K562 (cell line): ENCODE measurements around the gene CERS4. TPM values are rescaled to one million over a fixed set of nuclear protein-coding genes. Genes with fewer than 3 reads are reported as not detected.
A peak's percentile ranks its signal among the peaks of the same experiment; 100 is the strongest.

Experiments
- ATAC-seq: fragments of 200-7000 bp; cut with Tn5 transposase; 3 replicates; pipeline ENCODE4 v1.9.1; 2020; ENCODE audit warnings: moderate library complexity
- BruUV-seq: library from RNA; stranded (reverse); fragments of 400-500 nt; replicated peaks from 2 replicates; lab custom pipeline; 2021; lab: Mats Ljungman, UMichigan
- CTCF ChIA-PET: fragments of 300-600 bp; formaldehyde crosslinking; extraction: SDS; loops from one replicate; lab custom pipeline; 2021; ENCODE audit warnings: low intra/inter-chr PET ratio; lab: Yijun Ruan, JAX
- POLR2A ChIA-PET: fragments of 300-600, 350-650 bp; sonication (Branson Sonifier 250); formaldehyde crosslinking; extraction: SDS; loops from one replicate; lab custom pipeline; 2021; ENCODE audit warnings: antibody characterized with exemption, inconsistent platforms; lab: Yijun Ruan, JAX
- DNase-seq, 4 experiments: peaks; one replicate each; pipeline versions ENCODE4 v3.0.0 to v3.0.0-alpha.2; 2011 to 2018; ENCODE audit warnings: low spot score in 3 of 4, mixed read lengths in 3 of 4; ENCODE audit errors: extremely low read depth in 1 of 4
- FAIRE-seq: peaks from 2 replicates; lab custom pipeline; 2011; peaks lifted over from hg19 to GRCh38; lab: Jason Lieb, UNC
- H2AFZ ChIP-seq: 2 replicates; pipeline ENCODE4 v1.6.0; 2011; ENCODE audit warnings: low read depth, low read length, control low read depth, inconsistent platforms
- H3K27ac ChIP-seq: fragments of 200-600 bp; 3 replicates; pipeline ENCODE4 v1.8.0; 2011; ENCODE audit warnings: low read depth, mild to moderate bottlenecking, control low read depth, inconsistent platforms, low read length, moderate library complexity, mixed read lengths; ENCODE audit errors: extremely low read depth
- H3K27me3 ChIP-seq, 2 experiments: fragments of 300-600 bp in 1 of 2; 2 replicates in 1 of 2; 3 replicates in 1 of 2; pipeline versions ENCODE4 v1.6.0 to v1.8.0; 2011; ENCODE audit warnings: inconsistent platforms in 2 of 2, low read length in 2 of 2, mild to moderate bottlenecking in 1 of 2, mixed read lengths in 1 of 2, moderate library complexity in 1 of 2; ENCODE audit not compliant: control insufficient read depth in 2 of 2, insufficient read depth in 2 of 2
- H3K36me3 ChIP-seq: fragments of 300-600 bp; 3 replicates; pipeline ENCODE4 v1.8.0; 2011; ENCODE audit warnings: mild to moderate bottlenecking, low read length, inconsistent platforms; ENCODE audit not compliant: control insufficient read depth, insufficient read depth
- H3K4me1 ChIP-seq, 2 experiments: fragments of 200-600 bp in 1 of 2; replicated peaks in 1 of 2; 2 replicates in 1 of 2; 3 replicates in 1 of 2; pipeline versions ENCODE4 v1.5.1 to v1.8.0; 2011; ENCODE audit warnings: inconsistent platforms in 2 of 2, low read length in 2 of 2, mild to moderate bottlenecking in 1 of 2, mixed read lengths in 1 of 2, moderate library complexity in 1 of 2; ENCODE audit not compliant: control insufficient read depth in 2 of 2, insufficient read depth in 2 of 2
- H3K4me2 ChIP-seq: 2 replicates; pipeline ENCODE4 v1.6.1; 2011; ENCODE audit warnings: low read length, control low read depth, inconsistent platforms, mixed read lengths; ENCODE audit not compliant: insufficient read depth
- H3K4me3 ChIP-seq: fragments of 200-600 bp; sonication (generic), shearing (Covaris generic); 2 replicates; pipeline ENCODE4 v1.5.1; 2016; ENCODE audit warnings: control low read depth, inconsistent platforms
- H3K79me2 ChIP-seq: fragments of 200-600 bp; 3 replicates; pipeline ENCODE4 v1.8.0; 2011; ENCODE audit warnings: low read length, inconsistent platforms; ENCODE audit not compliant: control insufficient read depth, insufficient read depth
- H3K9ac ChIP-seq, 2 experiments: 2 replicates each; pipeline versions ENCODE4 v1.6.0 to v1.6.1; 2011; ENCODE audit warnings: low read depth in 2 of 2, low read length in 2 of 2, control low read depth in 1 of 2, inconsistent platforms in 1 of 2, mild to moderate bottlenecking in 1 of 2, mixed read lengths in 1 of 2; ENCODE audit not compliant: insufficient read depth in 1 of 2
- H3K9me1 ChIP-seq: one replicate; pipeline ENCODE4 v1.6.0; 2011; ENCODE audit warnings: inconsistent platforms, mild to moderate bottlenecking, low read length, moderate library complexity; ENCODE audit not compliant: control insufficient read depth, insufficient read depth
- H3K9me3 ChIP-seq: replicated peaks from 2 replicates; pipeline ENCODE4 v1.5.1; 2011; ENCODE audit warnings: low read depth, low read length, inconsistent platforms; ENCODE audit not compliant: control insufficient read depth, insufficient read depth
- H4K20me1 ChIP-seq: replicated peaks from 2 replicates; pipeline ENCODE4 v1.6.1; 2011; ENCODE audit warnings: low read length, inconsistent platforms, mixed read lengths; ENCODE audit not compliant: control insufficient read depth, insufficient read depth
- DACH1 ChIP-seq: fragments of 450-650 bp; IDR thresholded peaks from 2 replicates; pipeline ENCODE4 v1.6.1; 2018; ENCODE audit not compliant: partially characterized antibody
- FOXA1 ChIP-seq: fragments of 450-650 bp; IDR thresholded peaks from 2 replicates; pipeline ENCODE4 v1.6.1; 2016; ENCODE audit warnings: mild to moderate bottlenecking, borderline replicate concordance
- IRF2 ChIP-seq: sonication (generic); formaldehyde crosslinking; IDR thresholded peaks from 2 replicates; pipeline ENCODE4 v1.8.1; 2022; ENCODE audit warnings: mild to moderate bottlenecking, missing genetic modification reagents
- NR1H2 ChIP-seq: sonication (generic); formaldehyde crosslinking; IDR thresholded peaks from 2 replicates; pipeline ENCODE4 v1.4.0; 2020; ENCODE audit warnings: mild to moderate bottlenecking, missing genetic modification reagents
- RBM25 ChIP-seq: fragments of 200-400 bp; formaldehyde crosslinking; IDR thresholded peaks from 2 replicates; pipeline ENCODE4 v1.6.1; 2018; ENCODE audit warnings: low read length, low read depth, moderate library complexity; ENCODE audit not compliant: severe bottlenecking
- SMARCE1 ChIP-seq: fragments of 450-650 bp; IDR thresholded peaks from 2 replicates; pipeline ENCODE4 v1.7.1; 2016; ENCODE audit warnings: mild to moderate bottlenecking
- TAF9B ChIP-seq: fragments of 450-650 bp; IDR thresholded peaks from 2 replicates; pipeline ENCODE4 v1.6.1; 2018; ENCODE audit warnings: mild to moderate bottlenecking; ENCODE audit not compliant: partially characterized antibody
- THRAP3 ChIP-seq: fragments of 450-650 bp; IDR thresholded peaks from 2 replicates; pipeline ENCODE4 v1.6.1; 2016; ENCODE audit warnings: mild to moderate bottlenecking, inconsistent platforms, borderline replicate concordance
- ZC3H4 ChIP-seq: sonication (generic); formaldehyde crosslinking; IDR thresholded peaks from 2 replicates; pipeline ENCODE4 v1.9.0; 2021; ENCODE audit warnings: missing genetic modification reagents, borderline replicate concordance
- ZNF121 ChIP-seq: sonication (generic); formaldehyde crosslinking; conservative IDR thresholded peaks from 2 replicates; pipeline ENCODE4 v1.8.0; 2022; ENCODE audit warnings: missing genetic modification reagents
- ZNF23 ChIP-seq: fragments of 250-450 bp; sonication (Bioruptor Pico); IDR thresholded peaks from 2 replicates; pipeline ENCODE4 v1.4.0; 2020; ENCODE audit warnings: mild to moderate bottlenecking
- WGBS: fragments of 100-300 bp; shearing (Covaris generic); methylation state at CpG from one replicate; pipeline ENCODE4 v1.1.6; 2016; ENCODE audit warnings: low coverage, mixed read lengths; ENCODE audit not compliant: insufficient coverage; ENCODE audit errors: missing lambda C conversion rate; 5-methylcytosine and 5-hydroxymethylcytosine counted together
- in situ Hi-C: fragments of 300-500 bp; cut with MboI; formaldehyde crosslinking; loops from 4 replicates; pipeline ENCODE4 v1.15.0; 2018; ENCODE audit warnings: inconsistent platforms, mixed read lengths
- intact Hi-C: fragments of 100-400 bp; cut with micrococcal nuclease; formaldehyde crosslinking; loops from 2 replicates; pipeline ENCODE4 v1.14.2; 2022
- polyA plus RNA-seq, 8 experiments: library from polyadenylated mRNA; depleted of rRNA in 4 of 8; stranded (reverse) in 5 of 8; unstranded in 3 of 8; fragments of >200 nt; fragmentation: Nextera tagmentation in 2 of 8; fragmentation: Illumina TruSeq in 1 of 8; extraction: Ambion mirVana in 2 of 8; extraction: Trizol in 1 of 8; gene quantifications; 2 replicates each; pipeline versions ENCODE4 v1.2.1 to v1.2.3, GENCODE V29; 2011 to 2014; ENCODE audit warnings: inconsistent platforms in 1 of 8, missing spikeins in 1 of 8
- total RNA-seq, 7 experiments: library from RNA; depleted of rRNA in 6 of 7; stranded (reverse); fragments of >200 nt in 6 of 7; fragmentation: Illumina TruSeq in 2 of 7; extraction: Trizol in 2 of 7; gene quantifications; 2 replicates each; pipeline versions ENCODE4 v1.2.1 to v1.2.3, GENCODE V29; 2011 to 2021; ENCODE audit warnings: low replicate concordance in 1 of 7
- TF ChIP-seq, protein P1 (sequence below): fragments of 250-450 bp; sonication (Bioruptor Pico); IDR thresholded peaks from 2 replicates; pipeline ENCODE4 v1.8.0; 2021; ENCODE audit warnings: moderate library complexity, mild to moderate bottlenecking, inconsistent platforms
- TF ChIP-seq, protein P2 (sequence below): fragments of 450-650 bp; formaldehyde crosslinking; IDR thresholded peaks from 2 replicates; pipeline ENCODE4 v1.4.0; 2022; ENCODE audit warnings: missing genetic modification characterization

CERS4 gene
- total and polyA plus RNA-seq, 9 of the 15 experiments (the other 6 are each of a cell fraction or from before 2014, with no cell fraction given), result 0.14 to 4.4 (median 2.9) TPM; not detected in 1

DNA sequence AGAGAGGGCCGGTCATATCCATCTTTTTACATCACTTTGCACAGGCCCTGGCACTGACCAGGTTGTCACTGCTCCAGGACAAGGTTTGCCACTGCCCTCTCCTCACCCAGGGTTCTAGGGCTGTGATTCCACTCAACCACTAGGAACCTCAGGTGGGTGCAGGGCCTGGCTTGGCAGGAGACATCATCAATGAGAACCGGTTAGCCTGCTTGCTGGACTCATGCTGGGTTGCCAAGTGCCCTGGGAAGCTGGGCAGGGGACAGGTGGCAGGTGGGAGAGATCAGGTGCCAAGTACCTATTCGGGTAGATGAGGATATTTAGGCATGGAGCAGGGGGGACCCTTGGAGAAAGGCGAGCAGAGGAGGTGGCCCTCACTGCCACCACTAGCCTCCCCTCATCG is 4.2 kb upstream of the CERS4 start:
- H3K79me2 ChIP-seq, result no peaks in the 10 kb centered on the region
- intact Hi-C loops (no loop called here), in situ Hi-C loops (no loop called here)
- FAIRE-seq, result no peak
- peaks cover 5% of the 10 kb centered on the region; the same call in 1 of the 2 replicates for H4K20me1 ChIP-seq
- no peaks in the 10 kb centered on the region for H3K9me1 ChIP-seq
- H3K36me3 ChIP-seq, result no peaks in the 10 kb centered on the region
- POLR2A ChIA-PET, result no interaction called here
- no peak for ATAC-seq
- H2AFZ ChIP-seq, result no peak overlapping the region
- TF ChIP-seq ZNF23 (CRISPR knock-in tag) (no peak), DACH1 (no peak), TAF9B (no peak)
- H3K4me2 ChIP-seq, result no peak overlapping the region
- H3K9me3 ChIP-seq, result no peaks in the 10 kb centered on the region
- DNase-seq, result no peak
- 5% methylated on average over 5 of the region's 5 CpGs for WGBS
- CTCF ChIA-PET, result no interaction called here
- no peak overlapping the region for H3K9ac ChIP-seq
- H3K4me1 ChIP-seq, result peaks cover 2 to 16% of the 10 kb centered on the region in 2 experiments
- no peak overlapping the region for H3K4me3 ChIP-seq
- no TSS peak for BruUV-seq
- peaks cover 3 to 16% of the 10 kb centered on the region in 2 experiments; a peak in 4 of 5 replicates for H3K27me3 ChIP-seq
- no peak overlapping the region for H3K27ac ChIP-seq

DNA sequence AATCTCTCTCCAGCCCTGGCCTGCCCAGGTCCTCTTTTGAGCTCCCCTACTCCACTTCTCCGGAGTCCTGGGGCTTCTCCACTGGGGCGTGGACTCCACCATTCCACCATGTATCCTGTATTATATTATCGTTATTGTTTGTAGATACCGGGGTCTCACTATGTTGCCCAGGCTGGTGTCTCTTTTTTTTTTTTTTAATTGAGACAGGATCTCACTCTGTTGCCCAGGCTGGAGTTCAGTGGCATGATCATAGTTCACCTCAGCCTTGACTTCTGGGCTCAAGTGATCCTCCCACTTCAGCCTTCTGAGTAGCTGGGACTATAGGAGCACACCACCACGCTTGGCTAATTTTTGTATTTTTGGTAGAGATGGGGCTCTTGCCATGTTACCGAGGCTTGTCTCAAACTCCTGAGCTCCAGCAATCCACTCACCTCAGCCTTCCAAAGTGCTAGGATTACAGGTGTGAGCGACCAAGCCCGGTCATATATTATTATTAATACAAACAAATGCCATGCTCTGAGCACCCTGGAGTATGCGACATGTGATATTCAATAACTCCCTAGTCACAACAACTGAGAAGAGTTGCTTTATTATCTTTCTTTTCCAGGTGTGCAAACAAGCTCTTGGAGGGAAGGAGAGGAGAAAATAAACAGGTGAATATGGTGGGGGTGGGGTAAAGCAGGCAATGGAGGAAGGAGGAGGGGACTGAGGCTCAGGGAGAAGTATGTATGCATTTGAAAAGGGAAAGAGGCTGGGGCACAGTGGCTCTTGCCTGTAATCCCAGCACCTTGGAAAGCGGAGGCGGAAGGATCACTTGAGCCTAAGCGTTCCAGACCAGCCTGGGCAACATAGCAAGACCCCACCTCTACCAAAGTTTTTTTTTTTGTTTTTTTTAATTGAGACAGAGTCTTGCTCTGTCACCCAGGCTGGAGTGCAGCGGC is 2.8 kb upstream of the CERS4 start:
- in situ Hi-C loops, result no loop called here

More for the DNA sequence above, 2.8 kb upstream of the CERS4 start:
- Histone ChIP-seq H2AFZ (no peak overlapping the region), H3K4me3 (no peak overlapping the region), H3K27me3 (peaks cover 3 to 9% of the 10 kb centered on the region in 2 experiments; a peak in 3 of 5 replicates), H3K79me2 (no peaks in the 10 kb centered on the region), H3K4me2 (no peak overlapping the region), H3K4me1 (peaks cover 5 to 24% of the 10 kb centered on the region in 2 experiments), H3K9ac (no peak overlapping the region), H3K27ac (no peak overlapping the region), H3K9me3 (no peaks in the 10 kb centered on the region), H3K36me3 (no peaks in the 10 kb centered on the region), H4K20me1 (peaks cover 5% of the 10 kb centered on the region; the same call in 1 of the 2 replicates), H3K9me1 (no peaks in the 10 kb centered on the region)
- intact Hi-C loops, result no loop called here
- FAIRE-seq, result no peak
- ATAC-seq, result no peak
- DNase-seq, result no peak
- CTCF ChIA-PET, result no interaction called here
- BruUV-seq, result no TSS peak
- TF ChIP-seq IRF2 (no peak), ZC3H4 (CRISPR knock-in tag) (no peak), NR1H2 (CRISPR knock-in tag) (no peak), RBM25 (peak; percentile 30), FOXA1 (no peak), SMARCE1 (no peak), THRAP3 (no peak), ZNF121 (CRISPR knock-in tag) (peak; percentile 86)
- TF ChIP-seq, protein P1, sequence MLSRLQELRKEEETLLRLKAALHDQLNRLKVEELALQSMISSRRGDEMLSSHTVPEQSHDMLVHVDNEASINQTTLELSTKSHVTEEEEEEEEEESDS (CRISPR knock-in tag), result no peak
- TF ChIP-seq, protein P2, sequence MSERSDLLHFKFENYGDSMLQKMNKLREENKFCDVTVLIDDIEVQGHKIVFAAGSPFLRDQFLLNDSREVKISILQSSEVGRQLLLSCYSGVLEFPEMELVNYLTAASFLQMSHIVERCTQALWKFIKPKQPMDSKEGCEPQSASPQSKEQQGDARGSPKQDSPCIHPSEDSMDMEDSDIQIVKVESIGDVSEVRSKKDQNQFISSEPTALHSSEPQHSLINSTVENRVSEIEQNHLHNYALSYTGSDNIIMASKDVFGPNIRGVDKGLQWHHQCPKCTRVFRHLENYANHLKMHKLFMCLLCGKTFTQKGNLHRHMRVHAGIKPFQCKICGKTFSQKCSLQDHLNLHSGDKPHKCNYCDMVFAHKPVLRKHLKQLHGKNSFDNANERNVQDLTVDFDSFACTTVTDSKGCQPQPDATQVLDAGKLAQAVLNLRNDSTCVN, result no peak
- WGBS, result 25% methylated on average over 13 of the region's 13 CpGs
- POLR2A ChIA-PET, result interaction anchor here (0.6 kb wide), 1 partner anchor 1029 kb away, joined by 3 read pairs; no protein-coding TSS in a partner anchor
